ENCODE measurements around the gene SLC2A4.

Gene SLC2A4

DNA sequence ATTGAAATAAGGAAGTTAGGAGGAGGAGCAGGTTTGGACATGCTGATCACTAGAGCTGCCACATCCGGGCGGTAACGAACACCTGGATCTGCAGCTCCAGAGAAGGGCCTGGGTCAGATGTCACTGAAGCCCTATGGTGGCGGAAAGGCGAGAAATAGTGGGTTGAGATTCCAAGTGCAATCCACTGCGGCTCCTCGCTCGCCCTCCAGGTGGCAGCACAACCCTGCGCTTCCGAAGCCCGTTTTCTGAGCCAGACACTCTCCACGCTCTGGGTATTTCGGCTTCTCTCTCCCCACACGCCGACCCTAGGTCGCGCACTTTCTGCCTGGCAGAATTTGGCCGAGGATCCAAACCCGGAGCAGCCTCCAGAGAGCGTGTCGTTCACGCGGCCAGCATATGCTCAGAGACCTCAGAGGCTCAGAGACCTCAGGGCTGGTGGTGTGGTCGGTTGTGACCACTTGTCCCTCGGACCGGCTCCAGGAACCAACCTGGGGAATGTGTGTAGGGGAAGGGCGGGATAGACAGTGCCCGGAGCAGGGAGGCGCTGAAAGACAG, 922 bp upstream of the SLC2A4 start:
- peak; percentile 87 for DNase-seq

DNA sequence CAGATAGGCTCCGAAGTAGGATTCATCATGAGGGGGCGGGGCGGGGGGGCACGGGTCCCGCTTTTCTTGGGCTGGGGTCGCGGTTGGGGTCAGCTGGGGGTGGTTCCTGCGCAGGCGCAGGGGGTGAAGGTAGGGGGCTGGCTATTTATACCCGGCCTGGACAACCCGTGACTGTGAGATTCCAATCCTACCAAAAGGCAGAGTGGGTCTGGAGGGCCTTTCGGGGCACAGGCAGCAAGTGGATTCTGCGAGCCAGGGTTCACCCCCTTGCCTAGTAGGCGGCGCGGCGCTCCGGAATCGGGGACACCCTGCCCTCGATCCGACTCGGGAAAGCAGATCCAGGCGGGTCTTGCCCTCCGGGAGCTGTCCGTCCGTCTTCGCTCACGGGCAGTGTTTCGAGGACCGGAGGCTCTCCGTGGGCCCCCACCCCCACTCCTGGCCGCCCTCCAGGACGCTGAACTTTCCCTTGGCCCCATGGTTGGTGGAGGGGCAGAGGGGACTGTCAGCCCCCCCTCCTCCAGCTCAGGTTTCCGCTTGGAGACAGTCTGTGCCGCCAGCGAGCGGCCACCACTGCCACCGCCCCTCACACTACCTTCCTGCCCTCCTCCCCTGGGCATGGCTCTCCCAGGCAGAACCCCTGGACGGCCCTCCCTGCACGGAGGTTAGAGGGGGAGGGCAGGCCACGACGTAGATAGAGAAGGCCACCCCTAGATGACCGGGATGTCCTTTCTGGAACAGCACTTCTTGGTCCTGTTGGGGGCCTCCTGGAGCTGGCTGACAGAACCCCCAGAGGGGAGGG, 634 bp downstream of the SLC2A4 start:
- peak; percentile 64 for DNase-seq

DNA sequence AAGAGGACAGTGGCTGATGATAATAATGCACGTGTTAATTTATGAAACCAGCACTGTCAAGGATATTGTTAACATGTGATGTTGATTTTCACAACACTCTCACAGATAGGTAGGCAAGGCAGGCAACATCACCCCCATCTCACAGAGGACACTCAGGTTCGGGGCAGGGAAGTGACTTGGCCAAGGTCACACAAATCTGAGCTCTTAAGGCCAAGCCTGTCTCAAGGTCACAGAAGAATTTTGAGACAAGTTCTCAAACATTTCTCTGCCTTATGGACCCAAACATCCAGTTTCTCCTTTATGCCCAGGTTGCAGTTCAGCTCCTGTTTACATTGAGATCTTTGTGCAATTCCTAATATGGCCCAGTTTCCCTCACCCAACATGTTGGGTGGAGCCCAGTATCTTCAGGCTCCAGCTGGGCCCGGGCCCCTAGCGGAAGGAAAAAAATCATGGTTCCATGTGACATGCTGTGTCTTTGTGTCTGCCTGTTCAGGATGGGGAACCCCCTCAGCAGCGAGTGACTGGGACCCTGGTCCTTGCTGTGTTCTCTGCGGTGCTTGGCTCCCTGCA, 1.3 kb downstream of the SLC2A4 start:
- DNase-seq: no peak

DNA sequence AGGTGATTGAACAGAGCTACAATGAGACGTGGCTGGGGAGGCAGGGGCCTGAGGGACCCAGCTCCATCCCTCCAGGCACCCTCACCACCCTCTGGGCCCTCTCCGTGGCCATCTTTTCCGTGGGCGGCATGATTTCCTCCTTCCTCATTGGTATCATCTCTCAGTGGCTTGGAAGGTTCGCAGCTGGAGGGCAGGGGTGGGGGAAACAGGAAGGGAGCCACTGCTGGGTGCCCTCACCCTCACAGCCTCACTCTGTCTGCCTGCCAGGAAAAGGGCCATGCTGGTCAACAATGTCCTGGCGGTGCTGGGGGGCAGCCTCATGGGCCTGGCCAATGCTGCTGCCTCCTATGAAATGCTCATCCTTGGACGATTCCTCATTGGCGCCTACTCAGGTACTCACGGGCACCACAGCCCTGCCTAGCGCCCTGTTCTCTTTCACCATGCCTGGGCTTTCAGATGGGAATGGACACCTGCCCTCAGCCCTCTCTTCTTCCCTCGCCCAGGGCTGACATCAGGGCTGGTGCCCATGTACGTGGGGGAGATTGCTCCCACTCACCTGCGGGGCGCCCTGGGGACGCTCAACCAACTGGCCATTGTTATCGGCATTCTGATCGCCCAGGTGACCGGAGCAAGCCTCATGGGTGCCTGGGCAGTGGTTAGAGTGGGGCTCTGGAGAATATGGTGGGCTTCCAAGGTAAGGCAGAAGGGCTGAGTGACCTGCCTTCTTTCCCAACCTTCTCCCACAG, 2.1 kb downstream of the SLC2A4 start:
- DNase-seq: no peak

DNA sequence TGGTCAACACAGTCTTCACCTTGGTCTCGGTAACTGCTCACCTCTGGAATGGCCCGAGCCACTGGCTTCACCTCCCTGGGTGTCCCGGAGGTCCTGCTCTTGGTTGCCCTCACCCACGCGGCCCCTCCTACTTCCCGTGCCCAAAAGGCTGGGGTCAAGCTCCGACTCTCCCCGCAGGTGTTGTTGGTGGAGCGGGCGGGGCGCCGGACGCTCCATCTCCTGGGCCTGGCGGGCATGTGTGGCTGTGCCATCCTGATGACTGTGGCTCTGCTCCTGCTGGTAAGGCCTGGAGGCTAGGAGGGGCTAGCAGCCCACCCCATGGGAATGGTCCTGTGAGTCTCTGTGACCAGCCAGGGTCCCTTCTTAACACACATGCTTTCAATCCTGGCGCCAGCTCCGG, 3.4 kb downstream of the SLC2A4 start:
- DNase-seq: no peak

DNA sequence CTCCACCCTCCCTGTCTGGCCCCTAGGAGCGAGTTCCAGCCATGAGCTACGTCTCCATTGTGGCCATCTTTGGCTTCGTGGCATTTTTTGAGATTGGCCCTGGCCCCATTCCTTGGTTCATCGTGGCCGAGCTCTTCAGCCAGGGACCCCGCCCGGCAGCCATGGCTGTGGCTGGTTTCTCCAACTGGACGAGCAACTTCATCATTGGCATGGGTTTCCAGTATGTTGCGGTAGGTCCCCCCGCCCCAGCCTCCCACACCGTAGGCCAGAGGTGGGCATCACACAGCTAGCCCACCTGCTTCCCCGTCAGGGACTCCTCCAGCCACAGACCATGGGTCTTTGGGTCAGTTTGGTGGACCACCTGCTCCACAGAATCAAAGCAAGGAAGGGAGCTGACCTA, 4.2 kb downstream of the SLC2A4 start:
- DNase-seq: no peak

DNA sequence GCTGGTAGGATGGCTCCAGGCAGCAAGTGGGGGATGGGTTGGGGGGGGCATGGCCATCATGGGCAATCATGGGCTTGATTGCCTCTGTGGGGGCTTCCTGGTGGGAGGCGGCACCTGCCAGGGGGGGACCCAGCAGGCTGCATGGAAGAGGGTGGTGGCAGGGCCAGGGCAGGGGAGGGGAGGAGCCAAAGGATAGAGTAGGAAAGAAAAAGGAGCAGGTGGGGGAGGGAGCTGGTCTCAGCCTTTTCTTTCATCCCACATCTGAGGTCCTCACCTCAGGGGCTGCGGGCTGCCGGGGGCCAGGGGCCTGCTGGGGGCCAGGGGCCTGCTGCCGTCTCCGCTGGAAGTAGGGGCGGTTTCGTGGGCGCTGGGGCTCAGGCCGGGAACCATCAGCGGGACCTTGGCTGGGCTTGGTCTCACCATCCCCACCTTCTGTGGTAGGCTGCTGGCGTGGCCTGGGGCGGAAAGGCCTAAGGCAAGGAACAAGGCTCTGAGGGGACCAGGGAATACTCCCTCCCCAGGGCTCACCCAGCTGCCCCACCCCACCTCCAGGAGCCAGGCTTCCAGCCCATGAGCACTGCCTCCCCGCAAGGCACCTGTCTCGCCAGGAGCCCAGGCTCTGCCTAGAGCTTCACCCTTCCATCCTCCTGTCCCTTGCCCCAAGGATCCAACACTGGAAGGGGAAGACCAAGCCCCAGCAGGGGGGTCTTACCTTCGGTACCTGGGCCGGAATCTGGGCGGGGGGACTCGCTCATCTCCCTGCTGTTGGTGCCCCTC, 7.9 kb downstream of the SLC2A4 start:
- no peak for DNase-seq

DNA sequence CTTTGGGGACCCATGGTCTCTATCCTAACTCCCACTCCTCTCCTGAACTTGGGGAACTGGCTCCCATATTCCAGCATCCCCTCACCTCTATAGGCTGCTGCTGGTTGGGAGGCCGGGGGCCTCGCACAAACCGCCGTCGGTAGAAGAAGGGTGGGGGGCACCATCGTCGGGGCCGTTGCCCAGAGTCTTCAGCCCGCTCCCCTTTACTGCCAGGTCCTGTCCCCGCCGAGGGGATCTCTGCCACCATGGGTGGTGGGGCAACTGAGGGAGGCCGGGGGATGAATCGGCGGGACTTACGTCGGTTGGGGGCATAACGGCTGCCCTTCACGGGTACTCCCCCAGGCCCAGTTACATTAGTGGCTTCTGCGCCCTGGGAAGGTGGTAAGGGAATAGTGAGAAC, 8.6 kb downstream of the SLC2A4 start:
- DNase-seq: no peak

DNA sequence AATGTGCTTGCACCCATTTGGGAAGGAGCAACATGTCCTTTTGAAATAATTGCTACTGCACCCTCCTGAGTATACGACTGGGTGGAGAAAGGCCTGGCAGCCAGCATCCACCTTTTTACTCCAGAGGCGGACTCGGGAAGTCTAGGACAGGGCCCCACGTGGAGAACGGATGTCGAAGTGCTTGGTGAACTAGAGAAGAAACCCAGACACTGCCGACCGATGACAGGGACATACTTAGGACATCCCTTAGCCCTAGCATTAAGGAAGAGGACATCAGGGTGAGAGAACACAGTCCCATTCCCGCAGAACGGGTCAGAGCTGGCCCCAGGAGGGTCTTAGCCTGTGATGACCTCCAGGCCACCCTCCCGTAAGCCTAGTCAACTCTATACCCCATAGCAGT, 9.2 kb downstream of the SLC2A4 start:
- DNase-seq: no peak

DNA sequence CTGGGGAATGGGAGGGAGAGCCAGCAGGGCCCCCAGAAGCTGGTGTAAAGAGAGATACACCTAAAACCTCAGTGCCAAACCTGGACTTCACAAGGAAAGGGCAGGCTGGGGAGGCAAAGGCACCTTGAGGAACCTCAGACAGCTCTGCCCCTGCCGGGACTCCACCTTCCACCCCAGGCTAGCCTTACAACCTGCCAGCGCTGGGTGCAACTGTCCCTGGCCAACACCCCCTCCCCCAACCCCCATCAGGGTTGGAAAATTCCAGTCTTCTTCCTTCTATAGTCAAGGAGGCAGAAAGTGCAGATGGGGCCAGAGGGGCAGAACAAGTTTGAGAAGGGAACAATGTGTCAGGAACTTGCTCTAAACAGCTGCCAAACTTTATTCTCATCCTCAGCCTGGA, 10.7 kb downstream of the SLC2A4 start:
- no peak for DNase-seq

DNA sequence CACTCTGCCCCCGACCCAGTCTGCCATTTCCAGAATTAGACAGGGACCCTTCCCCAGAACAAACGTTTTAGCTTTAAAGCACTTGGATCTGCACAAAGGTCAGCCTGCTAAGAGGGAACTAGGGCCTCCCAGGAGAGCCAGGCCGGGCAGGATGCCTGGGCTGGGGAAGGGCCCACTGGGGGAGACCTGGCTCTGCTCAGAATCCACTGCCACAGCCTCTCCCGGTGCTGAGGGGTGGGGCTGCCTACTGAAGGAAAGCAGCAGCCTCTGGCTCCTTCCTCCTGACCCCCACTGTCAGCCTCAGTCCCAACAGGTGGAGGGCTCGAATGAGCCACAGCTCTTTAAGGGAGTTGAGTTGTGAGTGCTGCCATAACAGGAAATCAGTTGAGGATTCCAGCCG, 11.2 kb downstream of the SLC2A4 start:
- DNase-seq: no peak

DNA sequence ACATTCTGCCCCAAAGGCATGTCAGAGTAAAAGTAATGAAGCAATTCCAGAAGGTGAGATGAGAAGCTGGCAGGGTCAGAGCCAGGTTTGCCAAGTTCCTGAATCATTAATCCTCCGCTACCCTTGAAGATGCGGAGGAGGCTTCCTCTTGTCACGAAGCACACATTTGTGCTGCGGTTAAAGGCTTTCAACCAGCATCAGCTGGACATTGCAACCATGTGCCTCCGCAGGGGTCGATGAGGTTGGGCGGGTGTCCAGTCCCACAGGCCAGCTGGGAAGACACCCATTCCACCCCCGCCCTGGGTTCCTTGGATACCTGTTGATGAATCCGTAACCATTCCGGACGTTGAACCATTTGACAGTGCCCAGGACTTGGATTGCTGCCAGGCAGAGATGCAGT, 11.6 kb downstream of the SLC2A4 start:
- DNase-seq: no peak

DNA sequence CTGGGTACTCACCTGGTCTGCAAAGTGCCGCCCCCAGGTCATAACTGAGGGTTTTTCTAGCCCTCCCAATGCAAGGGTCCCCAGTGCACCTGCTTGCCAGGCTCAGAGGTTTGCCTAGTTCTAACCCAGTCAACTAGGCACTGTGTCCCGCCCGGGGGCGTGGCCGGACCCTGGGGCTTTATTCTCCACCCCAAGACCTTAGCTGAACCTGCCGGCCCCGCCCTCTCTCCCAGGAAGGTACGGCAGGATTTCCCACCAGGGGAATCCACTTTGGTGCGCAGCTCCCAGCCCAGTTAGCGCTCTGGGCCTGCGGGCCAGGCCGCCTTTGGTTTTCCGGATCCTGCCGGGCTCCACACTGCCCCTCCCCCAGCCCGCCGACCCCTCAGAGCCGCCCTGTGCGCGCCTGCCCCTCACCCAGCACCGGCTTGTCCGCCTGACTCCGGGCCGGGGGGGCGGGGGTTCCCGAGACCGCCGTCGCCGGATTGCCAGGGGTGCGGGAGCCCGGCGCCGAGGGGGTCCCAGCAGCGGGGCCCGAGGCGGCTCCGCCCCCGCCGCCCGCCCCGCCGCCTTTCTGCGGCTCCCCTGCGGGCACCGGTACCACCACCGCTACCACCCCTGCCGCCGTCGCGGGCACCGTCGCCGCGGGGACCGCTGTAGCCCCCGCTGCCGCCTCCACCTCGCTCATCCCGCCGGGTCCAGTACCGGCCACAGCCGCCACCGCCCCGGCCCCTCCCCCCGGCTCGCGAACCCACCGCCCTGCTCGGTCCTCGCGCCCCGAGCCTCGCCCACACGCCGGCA, 12.5 kb downstream of the SLC2A4 start:
- no peak for DNase-seq

DNA sequence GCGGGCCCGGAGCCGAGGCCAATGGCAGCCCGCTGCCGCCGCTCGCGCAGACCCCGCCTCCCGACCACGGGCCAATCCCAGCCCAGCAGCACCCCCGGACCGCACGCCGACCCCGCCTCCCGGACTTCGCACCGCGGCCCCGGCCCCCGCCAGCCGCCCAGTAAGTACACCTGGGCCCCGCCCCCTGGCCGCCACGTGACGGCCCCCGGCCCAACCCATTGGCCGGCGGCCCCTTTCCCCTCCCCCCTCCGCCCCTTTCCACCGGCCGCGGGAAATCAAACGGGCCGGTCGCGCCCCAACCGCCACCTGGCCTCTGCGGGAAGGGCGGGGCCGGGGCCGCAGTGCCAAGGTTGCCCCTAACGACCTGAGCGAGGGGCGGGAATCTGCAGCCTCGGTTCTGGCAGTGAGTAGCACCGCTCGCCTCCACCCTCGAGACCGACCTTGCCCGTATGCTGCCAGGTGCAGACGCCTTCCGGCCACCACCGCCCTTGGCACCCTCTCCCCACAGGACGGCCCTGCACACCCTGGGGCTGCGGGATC, 13.2 kb downstream of the SLC2A4 start, which contains the start of gene YBX2:
Gene YBX2, minus strand, starts transcription at position 26 of the 540 bp plus-strand sequence. CDS start 139 bp downstream, outside the sequence.
- DNase-seq: peak; percentile 61

DNA sequence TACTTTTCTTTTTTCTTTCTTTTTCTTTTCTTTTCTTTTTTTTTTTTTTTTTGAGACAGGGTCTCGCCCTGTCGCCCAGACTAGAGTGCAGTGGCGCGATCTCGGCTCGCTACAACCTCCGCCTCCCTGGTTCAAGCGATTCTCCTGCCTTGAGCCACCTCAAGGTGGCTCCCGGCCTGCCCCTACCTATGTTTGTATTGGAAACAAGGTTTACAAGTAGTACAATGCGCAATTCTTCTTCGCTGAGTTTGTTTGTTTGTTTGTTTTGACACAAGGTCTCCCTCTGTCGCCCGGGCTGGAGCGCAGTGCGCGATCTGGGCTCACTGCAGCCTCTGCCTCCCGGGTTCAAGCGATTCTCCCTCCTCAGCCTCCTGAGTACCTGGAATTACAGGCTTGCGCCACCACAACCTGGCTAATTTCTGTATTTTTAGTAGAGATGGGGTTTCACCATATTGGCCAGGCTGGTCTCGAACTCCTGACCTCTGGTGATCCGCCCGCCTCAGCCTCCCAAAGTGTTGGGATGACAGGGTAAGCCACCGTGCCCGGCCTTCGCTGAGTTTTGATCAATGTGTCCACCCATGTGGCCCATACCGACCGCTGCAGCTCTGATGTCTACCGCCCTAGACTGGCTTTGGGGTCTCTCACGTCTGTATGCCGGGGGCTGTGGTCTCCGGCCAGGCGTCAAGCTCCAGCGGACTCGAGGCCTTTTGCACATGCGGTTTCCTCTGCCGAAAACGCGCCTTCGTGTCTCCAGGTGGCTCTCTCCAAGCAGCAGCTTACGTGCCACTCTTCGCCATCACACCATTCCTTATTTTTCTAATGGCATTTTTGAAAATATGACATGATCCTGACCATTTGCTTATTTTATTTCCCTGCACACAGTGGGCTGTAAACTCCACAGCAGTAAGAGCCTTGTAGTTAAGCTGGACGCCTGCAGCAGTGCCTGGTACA, 14.0 kb downstream of the SLC2A4 start:
- DNase-seq: no peak

DNA sequence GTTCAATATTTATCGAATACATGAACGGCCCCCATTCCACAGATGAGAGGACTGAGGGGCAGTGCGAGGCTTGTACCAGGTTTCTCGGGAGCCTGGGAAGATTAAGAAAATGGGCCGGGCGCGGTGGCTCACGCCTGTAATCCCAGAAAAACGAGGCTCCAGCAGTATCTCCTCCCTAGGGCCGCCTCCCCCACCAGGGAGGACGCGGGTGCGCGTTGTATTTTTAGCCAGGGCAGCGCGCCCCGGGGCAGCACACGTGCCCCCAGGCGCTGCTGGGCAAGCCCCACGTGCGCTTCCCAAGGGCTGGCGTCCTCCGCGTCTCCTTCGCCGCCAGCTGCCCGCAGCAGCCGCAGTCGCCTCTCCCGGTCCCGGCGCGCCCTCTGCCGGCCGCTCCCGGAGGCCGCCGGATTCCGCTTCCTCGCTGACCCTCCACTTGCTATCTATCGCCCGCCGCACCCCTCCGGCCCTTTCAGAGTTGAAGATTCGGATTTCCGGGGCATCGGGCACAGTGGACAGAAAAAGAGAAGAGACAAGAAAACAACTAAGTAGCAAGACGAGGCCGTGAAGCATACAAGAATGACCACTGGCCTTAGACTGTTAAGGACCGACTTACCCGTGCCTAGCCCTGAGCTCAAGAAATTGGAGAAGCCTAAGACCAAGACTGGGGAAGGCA, 14.8 kb downstream of the SLC2A4 start:
- peak; percentile 88 for DNase-seq

DNA sequence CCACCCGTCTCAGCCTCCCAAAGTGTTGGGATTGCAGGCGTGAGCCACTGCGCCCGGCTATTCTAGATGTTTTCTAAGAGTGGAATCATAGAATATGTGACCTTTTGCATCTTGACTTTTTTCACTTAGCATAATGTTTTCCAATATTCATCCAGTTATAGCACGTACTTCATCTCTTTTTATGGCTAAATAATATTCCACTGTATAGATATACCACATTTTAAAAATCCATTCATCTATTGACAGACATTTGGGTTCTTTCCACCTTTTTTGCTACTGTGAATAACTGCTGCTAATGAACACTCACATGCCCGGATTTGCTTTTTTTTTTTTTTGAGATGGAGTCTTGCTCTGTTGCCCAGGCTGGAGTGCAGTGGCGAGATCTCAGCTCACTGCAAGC, 22.7 kb downstream of the SLC2A4 start:
- DNase-seq: no peak

DNA sequence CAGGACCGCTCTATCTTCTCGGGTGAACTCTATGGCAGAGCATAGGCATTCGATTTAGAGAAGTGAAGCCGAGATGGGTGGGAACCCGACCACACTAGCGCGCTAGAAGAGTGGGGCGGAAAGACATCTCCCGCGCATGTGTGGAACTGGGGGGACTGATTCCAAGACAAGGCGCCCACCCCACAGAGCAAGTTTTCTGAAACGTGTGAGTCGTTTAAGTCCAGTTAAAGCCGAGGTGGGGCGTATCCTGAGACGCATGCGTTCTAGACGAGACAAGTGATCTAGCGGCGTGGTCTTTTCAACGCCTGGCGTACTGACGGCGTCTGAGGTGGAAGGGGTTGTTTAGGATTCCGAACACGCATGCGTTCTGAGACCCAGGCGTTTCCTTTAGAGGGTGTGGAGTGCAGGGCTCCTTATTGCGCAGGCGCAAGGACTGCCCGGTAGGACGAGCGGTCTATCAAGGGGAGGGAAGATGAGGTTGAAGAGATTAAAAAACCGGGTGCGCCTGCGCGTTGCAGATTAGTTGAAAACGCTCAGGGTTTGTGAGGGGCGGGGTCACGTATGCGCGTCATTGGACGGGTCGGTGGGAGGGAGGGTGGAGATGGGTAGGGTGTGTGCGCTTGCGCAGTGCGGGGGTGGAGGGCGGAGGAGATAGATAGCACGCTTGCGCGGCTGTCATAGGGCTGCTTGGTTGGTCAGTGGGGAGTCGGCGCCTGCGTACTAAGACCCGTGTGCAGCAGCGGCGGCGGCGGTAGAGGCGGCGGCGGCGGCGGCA, 25.6 kb downstream of the SLC2A4 start, which contains the start of gene EIF5A:
Gene EIF5A, plus strand, starts transcription at position 718 of the 775 bp plus-strand sequence. CDS start 2,008 bp downstream, outside the sequence.
- DNase-seq: peak; percentile 100

All from femur (tissue), 1 donor.